Stimulated activated CD8-positive, alpha-beta memory T cell treated with anti-CD3 and anti-CD28 coated beads, Interleukin-4, amount 100 ng/mL, for 48 hours (primary cell): ENCODE data around the gene ROGDI.

ENCODE experiments used
- DNase-seq: peaks from one replicate; pipeline ENCODE4 v3.0.0-alpha.2; 2020

Gene ROGDI

GRCh38 chr16:4801962-4802658 lies at the start of gene ROGDI:
ROGDI (minus strand) TSS chr16:4802633; CDS start chr16:4802571, 62 bp downstream.
- peak; percentile 79 for DNase-seq

GRCh38 chr16:4850211-4850610 lies 47.8 kb upstream of the ROGDI start:
- no peak for DNase-seq

- peak; percentile 48 for DNase-seq
Measured at GRCh38 chr16:4847774-4848587, 45.5 kb upstream of the ROGDI start.

- DNase-seq = peak; percentile 100
Measured at GRCh38 chr16:4846901-4847773, 44.7 kb upstream of the ROGDI start, which contains the start of the genes GLYR1 and UBN1. GLYR1 (minus strand) TSS chr16:4847288; CDS start chr16:4847265, 23 bp downstream. UBN1 (plus strand) TSS chr16:4847481; CDS start chr16:4852918, 5,437 bp downstream.

GRCh38 chr16:4846503-4846900 lies 44.1 kb upstream of the ROGDI start:
- peak; percentile 53 for DNase-seq

- DNase-seq = no peak
Measured at GRCh38 chr16:4840984-4841383, 38.6 kb upstream of the ROGDI start.

GRCh38 chr16:4839942-4840341 lies 37.5 kb upstream of the ROGDI start:
- no peak for DNase-seq

GRCh38 chr16:4837733-4838501 lies 35.5 kb upstream of the ROGDI start:
- no peak for DNase-seq

GRCh38 chr16:4836727-4837126 lies 34.3 kb upstream of the ROGDI start:
- no peak for DNase-seq

GRCh38 chr16:4833584-4833983 lies 31.2 kb upstream of the ROGDI start:
- DNase-seq = no peak

- DNase-seq = no peak
Measured at GRCh38 chr16:4832698-4833343, 30.4 kb upstream of the ROGDI start.

GRCh38 chr16:4831616-4832015 lies 29.2 kb upstream of the ROGDI start:
- no peak for DNase-seq

- DNase-seq = no peak
Measured at GRCh38 chr16:4830408-4830807, 28.0 kb upstream of the ROGDI start.

- no peak for DNase-seq
Measured at GRCh38 chr16:4828567-4829321, 26.3 kb upstream of the ROGDI start.

- no peak for DNase-seq
Measured at GRCh38 chr16:4826980-4827379, 24.5 kb upstream of the ROGDI start.

- no peak for DNase-seq
Measured at GRCh38 chr16:4826526-4826925, 24.1 kb upstream of the ROGDI start.

- no peak for DNase-seq
Measured at GRCh38 chr16:4825196-4825595, 22.8 kb upstream of the ROGDI start.

- no peak for DNase-seq
Measured at GRCh38 chr16:4820652-4821051, 18.2 kb upstream of the ROGDI start.

GRCh38 chr16:4814542-4815173 lies 12.2 kb upstream of the ROGDI start:
- DNase-seq = no peak

- DNase-seq = no peak
Measured at GRCh38 chr16:4814046-4814445, 11.6 kb upstream of the ROGDI start.
